ENCODE data around the gene SPAG17. TPM values are rescaled to one million over a fixed set of nuclear protein-coding genes. Genes with fewer than 3 reads are reported as not detected.

SPAG17 gene
- total and polyA plus RNA-seq, 2 experiments from 2014 or later: 1.0 to 1.1 TPM

DNA sequence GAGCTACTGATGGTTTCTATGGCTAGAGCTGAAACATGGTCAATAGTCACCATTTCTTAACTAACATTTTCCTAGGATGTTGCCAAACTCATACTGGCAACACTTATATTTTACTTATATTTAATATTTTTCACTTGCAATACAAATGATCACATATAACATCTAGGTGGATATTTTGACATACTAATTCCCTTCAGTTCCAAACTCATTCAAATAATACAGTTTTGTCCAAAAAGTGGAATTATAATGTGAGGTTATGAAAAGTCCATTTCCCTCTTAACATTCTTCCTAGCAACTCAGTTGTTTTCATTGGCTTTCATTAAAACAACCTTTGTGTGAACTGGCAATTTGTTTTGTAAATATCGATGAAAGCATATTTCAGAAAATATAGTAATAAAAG is 16.0 kb downstream of the SPAG17 start:
- no peaks in the 10 kb centered on the region for H3K27me3 Mint-ChIP-seq (ENCODE audit: insufficient read depth, low read depth, poor library complexity)
- TF ChIP-seq NANOG (IDR thresholded peaks at IDR 0.05; ENCODE audit: borderline replicate concordance) (no peak), POLR2AphosphoS5 (IDR thresholded peaks at IDR 0.05; ENCODE audit: low read depth) (no peak), JUNB (IDR thresholded peaks at IDR 0.05; ENCODE audit: unreplicated experiment) (no peak), EZH2phosphoT487 (IDR thresholded peaks at IDR 0.05; ENCODE audit: unreplicated experiment) (no peak)
- TF ChIP-seq, protein P1, sequence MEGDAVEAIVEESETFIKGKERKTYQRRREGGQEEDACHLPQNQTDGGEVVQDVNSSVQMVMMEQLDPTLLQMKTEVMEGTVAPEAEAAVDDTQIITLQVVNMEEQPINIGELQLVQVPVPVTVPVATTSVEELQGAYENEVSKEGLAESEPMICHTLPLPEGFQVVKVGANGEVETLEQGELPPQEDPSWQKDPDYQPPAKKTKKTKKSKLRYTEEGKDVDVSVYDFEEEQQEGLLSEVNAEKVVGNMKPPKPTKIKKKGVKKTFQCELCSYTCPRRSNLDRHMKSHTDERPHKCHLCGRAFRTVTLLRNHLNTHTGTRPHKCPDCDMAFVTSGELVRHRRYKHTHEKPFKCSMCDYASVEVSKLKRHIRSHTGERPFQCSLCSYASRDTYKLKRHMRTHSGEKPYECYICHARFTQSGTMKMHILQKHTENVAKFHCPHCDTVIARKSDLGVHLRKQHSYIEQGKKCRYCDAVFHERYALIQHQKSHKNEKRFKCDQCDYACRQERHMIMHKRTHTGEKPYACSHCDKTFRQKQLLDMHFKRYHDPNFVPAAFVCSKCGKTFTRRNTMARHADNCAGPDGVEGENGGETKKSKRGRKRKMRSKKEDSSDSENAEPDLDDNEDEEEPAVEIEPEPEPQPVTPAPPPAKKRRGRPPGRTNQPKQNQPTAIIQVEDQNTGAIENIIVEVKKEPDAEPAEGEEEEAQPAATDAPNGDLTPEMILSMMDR (conservative IDR thresholded peaks at IDR 0.05; ENCODE audit: low read depth in 2 of 2): no peak
- no peak overlapping the region for H3K27ac ChIP-seq (ENCODE audit: low read depth)
- H2AFZ ChIP-seq: no peak overlapping the region
- H3K9me3 Mint-ChIP-seq: no peaks in the 10 kb centered on the region
- no peaks in the 10 kb centered on the region for H3F3A ChIP-seq (replicated peaks; ENCODE audit: low read depth)
- H3K4me1 Mint-ChIP-seq: no peaks in the 10 kb centered on the region
- H3K4me3 ChIP-seq: no peak overlapping the region
- H3K27me3 ChIP-seq (ENCODE audit: insufficient read depth): no peaks in the 10 kb centered on the region
- H3K27ac Mint-ChIP-seq: no peak overlapping the region
- H3K36me3 ChIP-seq (ENCODE audit: insufficient read depth): no peaks in the 10 kb centered on the region
- no peaks in the 10 kb centered on the region for H4K20me1 ChIP-seq (replicated peaks; ENCODE audit: insufficient read depth)
- peaks cover 3% of the 10 kb centered on the region; the same call in 1 of the 2 replicates for H3K9me2 ChIP-seq (ENCODE audit: insufficient read depth)
- H3K4me1 ChIP-seq (ENCODE audit: insufficient read depth): no peaks in the 10 kb centered on the region
- H3K36me3 Mint-ChIP-seq (ENCODE audit: low read depth): no peaks in the 10 kb centered on the region
- H3K4me2 ChIP-seq: no peak overlapping the region
- DNase-seq (ENCODE audit: low spot score): no peak
- H3K4me3 Mint-ChIP-seq: no peak overlapping the region
- no peak for ATAC-seq
- no peaks in the 10 kb centered on the region for H3K79me2 ChIP-seq (replicated peaks; ENCODE audit: insufficient read depth)

DNA sequence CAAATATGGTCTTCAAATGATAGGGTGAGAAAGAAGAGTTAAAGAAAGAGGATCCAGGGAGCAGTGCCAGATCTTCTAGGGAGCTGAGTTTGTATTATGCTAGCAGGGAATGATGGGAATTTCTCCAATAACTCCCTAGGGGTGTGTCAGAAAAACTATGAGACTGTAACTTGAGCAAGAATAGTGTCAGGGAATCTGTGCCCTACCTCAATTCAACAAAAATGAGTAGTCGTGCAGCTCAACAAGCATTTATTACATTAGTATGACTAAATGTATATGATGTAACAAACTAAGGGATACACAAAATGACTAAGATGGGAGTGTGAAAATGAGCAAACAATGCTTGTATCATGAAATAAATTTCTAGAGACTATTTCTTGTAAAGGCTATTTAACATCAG is 24.2 kb downstream of the SPAG17 start:
- Histone ChIP-seq H3K36me3 (ENCODE audit: insufficient read depth) (no peaks in the 10 kb centered on the region), H3K4me1 (ENCODE audit: insufficient read depth) (no peaks in the 10 kb centered on the region), H3K27ac (ENCODE audit: low read depth) (no peak overlapping the region), H3K9me2 (ENCODE audit: insufficient read depth) (peaks cover under 1% of the 10 kb centered on the region; the same call in 1 of the 2 replicates), H3F3A (replicated peaks; ENCODE audit: low read depth) (no peaks in the 10 kb centered on the region), H4K20me1 (replicated peaks; ENCODE audit: insufficient read depth) (no peaks in the 10 kb centered on the region), H3K79me2 (replicated peaks; ENCODE audit: insufficient read depth) (no peaks in the 10 kb centered on the region), H3K4me3 (no peak overlapping the region), H2AFZ (no peak overlapping the region), H3K4me2 (no peak overlapping the region), H3K27me3 (ENCODE audit: insufficient read depth) (no peaks in the 10 kb centered on the region)
- Mint-ChIP-seq H3K36me3 (ENCODE audit: low read depth) (no peaks in the 10 kb centered on the region), H3K4me1 (no peaks in the 10 kb centered on the region), H3K27me3 (ENCODE audit: insufficient read depth, low read depth, poor library complexity) (peaks cover 3% of the 10 kb centered on the region), H3K9me3 (no peaks in the 10 kb centered on the region), H3K4me3 (no peak overlapping the region), H3K27ac (no peak overlapping the region)
- ATAC-seq (no peak), DNase-seq (ENCODE audit: low spot score) (no peak)
- TF ChIP-seq NANOG (IDR thresholded peaks at IDR 0.05; ENCODE audit: borderline replicate concordance) (no peak), STAT1 (IDR thresholded peaks at IDR 0.05; ENCODE audit: unreplicated experiment) (no peak), EZH2 (IDR thresholded peaks at IDR 0.05; ENCODE audit: low read depth, unreplicated experiment) (no peak), ZNF331 (CRISPR knock-in tag; IDR thresholded peaks at IDR 0.05; ENCODE audit: low read depth) (no peak), CREB1 (CRISPR knock-in tag; IDR thresholded peaks at IDR 0.05; ENCODE audit: low read depth) (no peak)
- TF ChIP-seq, protein P1 (conservative IDR thresholded peaks at IDR 0.05; ENCODE audit: low read depth in 2 of 2): no peak
- TF ChIP-seq, protein P2, sequence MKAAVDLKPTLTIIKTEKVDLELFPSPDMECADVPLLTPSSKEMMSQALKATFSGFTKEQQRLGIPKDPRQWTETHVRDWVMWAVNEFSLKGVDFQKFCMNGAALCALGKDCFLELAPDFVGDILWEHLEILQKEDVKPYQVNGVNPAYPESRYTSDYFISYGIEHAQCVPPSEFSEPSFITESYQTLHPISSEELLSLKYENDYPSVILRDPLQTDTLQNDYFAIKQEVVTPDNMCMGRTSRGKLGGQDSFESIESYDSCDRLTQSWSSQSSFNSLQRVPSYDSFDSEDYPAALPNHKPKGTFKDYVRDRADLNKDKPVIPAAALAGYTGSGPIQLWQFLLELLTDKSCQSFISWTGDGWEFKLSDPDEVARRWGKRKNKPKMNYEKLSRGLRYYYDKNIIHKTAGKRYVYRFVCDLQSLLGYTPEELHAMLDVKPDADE (IDR thresholded peaks at IDR 0.05): no peak
- TF ChIP-seq, protein P3, sequence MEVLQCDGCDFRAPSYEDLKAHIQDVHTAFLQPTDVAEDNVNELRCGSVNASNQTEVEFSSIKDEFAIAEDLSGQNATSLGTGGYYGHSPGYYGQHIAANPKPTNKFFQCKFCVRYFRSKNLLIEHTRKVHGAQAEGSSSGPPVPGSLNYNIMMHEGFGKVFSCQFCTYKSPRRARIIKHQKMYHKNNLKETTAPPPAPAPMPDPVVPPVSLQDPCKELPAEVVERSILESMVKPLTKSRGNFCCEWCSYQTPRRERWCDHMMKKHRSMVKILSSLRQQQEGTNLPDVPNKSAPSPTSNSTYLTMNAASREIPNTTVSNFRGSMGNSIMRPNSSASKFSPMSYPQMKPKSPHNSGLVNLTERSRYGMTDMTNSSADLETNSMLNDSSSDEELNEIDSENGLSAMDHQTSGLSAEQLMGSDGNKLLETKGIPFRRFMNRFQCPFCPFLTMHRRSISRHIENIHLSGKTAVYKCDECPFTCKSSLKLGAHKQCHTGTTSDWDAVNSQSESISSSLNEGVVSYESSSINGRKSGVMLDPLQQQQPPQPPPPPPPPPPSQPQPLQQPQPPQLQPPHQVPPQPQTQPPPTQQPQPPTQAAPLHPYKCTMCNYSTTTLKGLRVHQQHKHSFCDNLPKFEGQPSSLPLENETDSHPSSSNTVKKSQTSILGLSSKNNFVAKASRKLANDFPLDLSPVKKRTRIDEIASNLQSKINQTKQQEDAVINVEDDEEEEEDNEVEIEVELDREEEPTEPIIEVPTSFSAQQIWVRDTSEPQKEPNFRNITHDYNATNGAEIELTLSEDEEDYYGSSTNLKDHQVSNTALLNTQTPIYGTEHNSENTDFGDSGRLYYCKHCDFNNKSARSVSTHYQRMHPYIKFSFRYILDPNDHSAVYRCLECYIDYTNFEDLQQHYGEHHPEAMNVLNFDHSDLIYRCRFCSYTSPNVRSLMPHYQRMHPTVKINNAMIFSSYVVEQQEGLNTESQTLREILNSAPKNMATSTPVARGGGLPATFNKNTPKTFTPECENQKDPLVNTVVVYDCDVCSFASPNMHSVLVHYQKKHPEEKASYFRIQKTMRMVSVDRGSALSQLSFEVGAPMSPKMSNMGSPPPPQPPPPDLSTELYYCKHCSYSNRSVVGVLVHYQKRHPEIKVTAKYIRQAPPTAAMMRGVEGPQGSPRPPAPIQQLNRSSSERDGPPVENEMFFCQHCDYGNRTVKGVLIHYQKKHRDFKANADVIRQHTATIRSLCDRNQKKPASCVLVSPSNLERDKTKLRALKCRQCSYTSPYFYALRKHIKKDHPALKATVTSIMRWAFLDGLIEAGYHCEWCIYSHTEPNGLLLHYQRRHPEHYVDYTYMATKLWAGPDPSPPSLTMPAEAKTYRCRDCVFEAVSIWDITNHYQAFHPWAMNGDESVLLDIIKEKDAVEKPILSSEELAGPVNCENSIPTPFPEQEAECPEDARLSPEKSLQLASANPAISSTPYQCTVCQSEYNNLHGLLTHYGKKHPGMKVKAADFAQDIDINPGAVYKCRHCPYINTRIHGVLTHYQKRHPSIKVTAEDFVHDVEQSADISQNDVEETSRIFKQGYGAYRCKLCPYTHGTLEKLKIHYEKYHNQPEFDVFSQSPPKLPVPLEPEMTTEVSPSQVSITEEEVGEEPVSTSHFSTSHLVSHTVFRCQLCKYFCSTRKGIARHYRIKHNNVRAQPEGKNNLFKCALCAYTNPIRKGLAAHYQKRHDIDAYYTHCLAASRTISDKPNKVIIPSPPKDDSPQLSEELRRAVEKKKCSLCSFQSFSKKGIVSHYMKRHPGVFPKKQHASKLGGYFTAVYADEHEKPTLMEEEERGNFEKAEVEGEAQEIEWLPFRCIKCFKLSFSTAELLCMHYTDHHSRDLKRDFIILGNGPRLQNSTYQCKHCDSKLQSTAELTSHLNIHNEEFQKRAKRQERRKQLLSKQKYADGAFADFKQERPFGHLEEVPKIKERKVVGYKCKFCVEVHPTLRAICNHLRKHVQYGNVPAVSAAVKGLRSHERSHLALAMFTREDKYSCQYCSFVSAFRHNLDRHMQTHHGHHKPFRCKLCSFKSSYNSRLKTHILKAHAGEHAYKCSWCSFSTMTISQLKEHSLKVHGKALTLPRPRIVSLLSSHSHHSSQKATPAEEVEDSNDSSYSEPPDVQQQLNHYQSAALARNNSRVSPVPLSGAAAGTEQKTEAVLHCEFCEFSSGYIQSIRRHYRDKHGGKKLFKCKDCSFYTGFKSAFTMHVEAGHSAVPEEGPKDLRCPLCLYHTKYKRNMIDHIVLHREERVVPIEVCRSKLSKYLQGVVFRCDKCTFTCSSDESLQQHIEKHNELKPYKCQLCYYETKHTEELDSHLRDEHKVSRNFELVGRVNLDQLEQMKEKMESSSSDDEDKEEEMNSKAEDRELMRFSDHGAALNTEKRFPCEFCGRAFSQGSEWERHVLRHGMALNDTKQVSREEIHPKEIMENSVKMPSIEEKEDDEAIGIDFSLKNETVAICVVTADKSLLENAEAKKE (CRISPR knock-in tag; IDR thresholded peaks at IDR 0.05): no peak
